Activated CD4-positive, alpha-beta memory T cell treated with anti-CD3 and anti-CD28 coated beads, Interleukin-2, amount 10 ng/mL, durations not matched to agents 7 days and 5 days (primary cell): ENCODE results near the gene SIRPD. TPM values are rescaled to one million over a fixed set of nuclear protein-coding genes. Genes with fewer than 3 reads are reported as not detected.
"Not testable (repeated sequence)": the region's sequence is repeated elsewhere in the genome, so short reads cannot be mapped to it uniquely, and the experiment has no call there.

Experiments used
- CTCF ChIA-PET: fragments of 350-600 bp; sonication (Branson Sonifier 250); formaldehyde crosslinking; loops from one replicate; lab custom pipeline; 2021; ENCODE audit warnings: antibody characterized with exemption, inconsistent platforms; lab: Charles Lee
- POLR2A ChIA-PET: fragments of 350-600 bp; sonication (Branson Sonifier 250); formaldehyde crosslinking; loops from one replicate; lab custom pipeline; 2021; ENCODE audit warnings: antibody characterized with exemption; lab: Charles Lee
- DNase-seq: peaks from one replicate; pipeline ENCODE4 v3.0.0-alpha.2; 2020
- H3K27ac Mint-ChIP-seq: one replicate; pipeline ENCODE4 v1.8.0; 2021; ENCODE audit warnings: mild to moderate bottlenecking, mixed read lengths
- H3K27me3 Mint-ChIP-seq: one replicate; pipeline ENCODE4 v1.8.0; 2021; ENCODE audit warnings: mixed read lengths
- H3K36me3 Mint-ChIP-seq: one replicate; pipeline ENCODE4 v1.8.0; 2021; ENCODE audit warnings: low read depth, mixed read lengths
- H3K4me1 Mint-ChIP-seq: one replicate; pipeline ENCODE4 v1.8.0; 2021; ENCODE audit warnings: mixed read lengths
- H3K4me3 Mint-ChIP-seq: one replicate; pipeline ENCODE4 v1.8.0; 2021; ENCODE audit warnings: mild to moderate bottlenecking, mixed read lengths
- H3K9me3 Mint-ChIP-seq: one replicate; pipeline ENCODE4 v1.8.0; 2021; ENCODE audit warnings: mixed read lengths
- total RNA-seq, 2 experiments: library from RNA; stranded (reverse); gene quantifications; one replicate each; pipeline ENCODE4 v1.2.3, GENCODE V29; 2021

SIRPD gene
- total RNA-seq, 2 experiments from 2014 or later = 0.15 TPM; not detected in 1

DNA sequence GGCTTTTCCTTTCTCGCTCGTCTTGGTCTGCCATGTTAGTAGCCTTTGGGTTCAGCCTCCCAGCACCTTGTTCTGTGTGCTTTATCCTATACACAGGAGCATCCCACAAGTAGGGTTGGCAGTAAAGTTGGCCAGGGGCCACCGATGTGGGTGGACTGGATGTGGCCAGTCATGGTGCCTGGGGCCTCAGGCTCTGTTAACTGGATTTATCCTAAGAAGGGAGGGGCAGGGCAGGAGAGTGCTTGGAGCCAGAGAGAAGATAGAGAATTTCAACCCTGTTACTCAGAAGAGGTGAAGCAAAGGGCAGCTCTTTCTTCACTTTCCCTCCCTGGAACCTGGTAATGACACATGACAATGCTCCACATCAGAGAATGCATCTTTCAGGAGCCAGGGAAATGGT lies 52.1 kb downstream of the SIRPD start:
- POLR2A ChIA-PET = no interaction called here
- H3K27me3 Mint-ChIP-seq = peaks cover 49% of the 10 kb centered on the region
- peaks cover 3% of the 10 kb centered on the region for H3K4me1 Mint-ChIP-seq
- no peaks in the 10 kb centered on the region for H3K9me3 Mint-ChIP-seq
- H3K27ac Mint-ChIP-seq = no peak overlapping the region
- H3K36me3 Mint-ChIP-seq = peaks cover 2% of the 10 kb centered on the region
- no peak overlapping the region for H3K4me3 Mint-ChIP-seq
- no peak for DNase-seq
- CTCF ChIA-PET = interaction anchor here (0.7 to 2.5 kb wide), 4 partner anchors 191 to 658 kb away, joined by 3 to 8 read pairs (median 5); no protein-coding TSS in a partner anchor

DNA sequence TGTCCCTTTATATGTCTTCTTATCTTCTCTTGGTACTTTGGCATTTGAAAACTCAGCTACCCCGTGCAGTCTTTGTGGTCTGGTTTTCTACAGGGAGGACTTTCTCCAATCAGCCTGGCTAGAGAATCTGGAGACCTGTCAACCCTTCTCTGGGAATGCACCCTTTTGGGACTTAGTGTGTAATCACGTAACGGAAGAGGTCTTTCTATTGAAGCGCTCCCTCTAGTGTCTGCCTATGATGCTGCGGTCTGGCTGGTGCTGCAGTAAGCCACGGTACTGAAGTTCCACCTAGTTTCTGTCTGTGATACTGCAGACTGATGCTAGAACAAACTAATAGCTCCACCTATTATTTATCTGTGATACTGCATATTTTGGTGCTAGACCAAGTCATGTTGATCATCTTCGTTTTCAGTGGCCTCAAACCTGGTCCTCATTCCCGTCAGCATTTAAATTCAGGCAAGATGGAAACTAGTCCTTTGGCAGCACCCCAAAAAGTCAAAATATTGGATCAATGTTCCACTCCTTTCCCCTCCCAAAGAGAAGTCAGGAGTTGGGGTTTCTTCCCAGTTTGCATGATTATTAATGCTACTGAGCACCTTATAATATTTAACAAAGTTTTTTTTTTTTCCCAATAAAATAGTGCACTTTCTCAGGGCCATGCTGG lies 53.8 kb downstream of the SIRPD start:
- no peaks in the 10 kb centered on the region for H3K9me3 Mint-ChIP-seq
- DNase-seq = peak; percentile 77
- H3K4me3 Mint-ChIP-seq = no peak overlapping the region
- H3K36me3 Mint-ChIP-seq = peaks cover 2% of the 10 kb centered on the region
- H3K27me3 Mint-ChIP-seq = peaks cover 58% of the 10 kb centered on the region
- CTCF ChIA-PET = interaction anchor here (0.6 to 3.1 kb wide), 42 partner anchors 8 to 1018 kb away, joined by 3 to 31 read pairs (median 4); partner anchors contain the start of gene NSFL1C
- POLR2A ChIA-PET = interaction anchor here (0.6 kb wide), 2 partner anchors 229 to 357 kb away, joined by 3 read pairs; no protein-coding TSS in a partner anchor
- H3K27ac Mint-ChIP-seq = no peak overlapping the region
- H3K4me1 Mint-ChIP-seq = peaks cover 3% of the 10 kb centered on the region

DNA sequence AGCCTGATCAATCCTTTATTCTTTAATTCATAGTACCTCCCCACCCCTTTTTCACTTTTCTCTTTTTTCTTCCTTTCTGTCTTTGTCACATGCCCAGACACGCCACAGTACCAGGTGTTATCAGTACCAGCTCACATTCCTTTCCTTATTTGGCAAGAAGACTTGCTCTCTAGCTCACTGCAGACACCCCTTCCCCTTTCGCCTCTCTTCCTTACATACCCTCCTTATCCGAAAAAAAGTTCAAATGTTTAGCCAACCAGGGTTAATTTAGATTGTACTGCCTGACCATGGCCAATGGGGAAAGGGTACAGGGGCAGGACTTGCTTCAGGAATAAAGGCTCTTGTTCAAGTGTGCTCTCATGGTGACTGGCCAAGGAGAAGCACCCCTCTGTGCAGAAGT lies 57.0 kb downstream of the SIRPD start:
- H3K9me3 Mint-ChIP-seq = no peaks in the 10 kb centered on the region
- ChIA-PET POLR2A (no interaction called here), CTCF (interaction anchor here (1.4 kb wide), 1 partner anchor 276 kb away, joined by 3 read pairs; no protein-coding TSS in a partner anchor)
- no peak for DNase-seq
- no peak overlapping the region for H3K27ac Mint-ChIP-seq
- no peak overlapping the region for H3K4me3 Mint-ChIP-seq
- peaks cover 68% of the 10 kb centered on the region for H3K27me3 Mint-ChIP-seq
- peaks cover 2% of the 10 kb centered on the region for H3K36me3 Mint-ChIP-seq
- H3K4me1 Mint-ChIP-seq = peaks cover 3% of the 10 kb centered on the region

DNA sequence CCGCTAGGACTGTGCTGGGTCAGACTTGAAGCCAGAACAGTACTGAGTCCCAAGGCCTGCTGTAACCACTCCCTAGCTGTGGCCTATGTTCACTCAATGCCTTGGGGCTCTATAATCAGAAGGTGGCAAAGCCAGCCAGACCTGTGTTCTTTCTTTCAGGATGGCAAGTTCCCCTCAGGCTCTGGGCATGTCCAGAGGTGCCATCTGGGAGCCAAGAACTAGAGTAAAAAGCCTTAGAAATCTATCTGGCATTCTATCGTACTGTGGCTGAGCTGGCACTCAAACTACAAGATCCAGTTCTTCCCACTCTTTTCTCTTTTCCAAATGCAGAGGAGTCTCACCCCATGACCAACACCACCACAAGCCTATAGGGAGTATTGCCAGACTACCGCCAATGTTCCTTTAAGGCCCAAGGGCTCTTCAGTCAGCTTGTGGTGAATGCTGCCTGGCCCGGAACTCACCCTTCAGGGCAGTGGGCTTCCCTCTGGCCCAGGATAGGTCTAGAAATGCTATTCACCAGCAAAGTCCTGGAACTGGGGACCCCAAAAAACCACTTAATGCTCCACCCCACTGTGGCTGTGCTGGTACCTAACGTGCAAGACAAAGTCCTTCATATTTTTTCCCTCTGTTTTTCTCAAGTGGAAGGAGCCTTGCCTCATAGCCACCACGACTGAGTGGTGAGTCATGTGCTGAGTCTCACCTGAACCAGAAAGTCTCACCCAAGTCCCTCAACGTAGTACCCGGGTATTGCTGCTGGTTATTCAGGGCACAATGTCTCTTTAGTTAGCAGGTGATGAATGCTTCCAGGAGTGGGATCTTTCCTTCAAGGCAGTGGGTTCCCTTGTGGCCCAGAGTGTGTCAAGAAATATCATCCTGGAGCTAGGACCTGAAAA lies 57.7 kb downstream of the SIRPD start:
- Mint-ChIP-seq H3K27me3 (peaks cover 69% of the 10 kb centered on the region), H3K4me1 (peaks cover 3% of the 10 kb centered on the region), H3K9me3 (no peaks in the 10 kb centered on the region), H3K36me3 (peaks cover 2% of the 10 kb centered on the region), H3K4me3 (no peak overlapping the region), H3K27ac (no peak overlapping the region)
- ChIA-PET CTCF (interaction anchor here (1.4 kb wide), 2 partner anchors 10 to 277 kb away, joined by 3 to 4 read pairs; no protein-coding TSS in a partner anchor), POLR2A (no interaction called here)
- DNase-seq = no peak

DNA sequence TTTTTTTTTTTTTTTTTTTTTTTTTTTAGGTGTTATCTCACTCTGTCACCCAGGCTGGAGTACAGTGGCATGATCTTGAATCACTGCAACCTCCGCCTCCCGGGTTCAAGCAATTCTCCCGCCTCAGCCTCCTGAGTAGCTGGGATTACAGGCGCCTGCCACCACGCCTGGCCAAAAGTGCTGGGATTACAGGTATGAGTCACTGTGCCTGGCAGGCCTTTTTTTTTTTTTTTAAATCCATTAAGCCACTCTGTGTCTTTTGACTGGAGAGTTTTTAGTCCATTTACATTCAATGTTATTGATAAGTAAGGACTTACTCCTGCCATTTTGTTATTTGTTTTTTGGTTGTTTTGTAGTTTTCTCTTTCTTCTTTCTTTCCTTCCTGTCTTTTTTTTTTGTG lies 60.1 kb downstream of the SIRPD start:
- POLR2A ChIA-PET, H3K4me3 Mint-ChIP-seq, H3K4me1 Mint-ChIP-seq, DNase-seq, H3K27ac Mint-ChIP-seq, H3K9me3 Mint-ChIP-seq, H3K36me3 Mint-ChIP-seq: not testable (repeated sequence)
- peaks cover 69% of the 10 kb centered on the region for H3K27me3 Mint-ChIP-seq
- CTCF ChIA-PET = interaction anchor here (1.1 kb wide), 1 partner anchor 280 kb away, joined by 4 read pairs; no protein-coding TSS in a partner anchor

DNA sequence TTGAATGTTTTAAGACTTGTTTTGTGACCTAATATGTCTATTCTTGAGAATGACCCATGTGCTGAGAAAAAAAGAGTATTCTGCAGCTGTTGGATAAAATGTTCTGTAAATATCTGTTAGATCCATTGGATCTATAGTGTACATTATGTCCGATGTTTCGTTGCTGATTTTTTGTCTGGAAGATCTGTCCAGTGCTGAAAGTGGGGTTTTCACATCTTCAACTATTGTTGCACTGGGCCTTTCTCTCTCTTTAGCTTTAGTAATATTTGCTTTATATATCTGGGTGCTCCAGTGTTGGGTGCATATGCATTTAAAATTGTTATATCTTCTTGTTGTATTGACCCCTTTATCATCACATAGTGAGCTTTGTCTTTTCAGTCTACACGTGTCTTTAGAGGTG lies 60.6 kb downstream of the SIRPD start:
- Mint-ChIP-seq H3K36me3 (no peaks in the 10 kb centered on the region), H3K4me1 (no peaks in the 10 kb centered on the region), H3K4me3 (no peak overlapping the region), H3K27ac (no peak overlapping the region), H3K27me3 (peaks cover 66% of the 10 kb centered on the region), H3K9me3 (no peaks in the 10 kb centered on the region)
- CTCF ChIA-PET = interaction anchor here (1.1 kb wide), 1 partner anchor 280 kb away, joined by 4 read pairs; no protein-coding TSS in a partner anchor
- no peak for DNase-seq
- POLR2A ChIA-PET = no interaction called here

DNA sequence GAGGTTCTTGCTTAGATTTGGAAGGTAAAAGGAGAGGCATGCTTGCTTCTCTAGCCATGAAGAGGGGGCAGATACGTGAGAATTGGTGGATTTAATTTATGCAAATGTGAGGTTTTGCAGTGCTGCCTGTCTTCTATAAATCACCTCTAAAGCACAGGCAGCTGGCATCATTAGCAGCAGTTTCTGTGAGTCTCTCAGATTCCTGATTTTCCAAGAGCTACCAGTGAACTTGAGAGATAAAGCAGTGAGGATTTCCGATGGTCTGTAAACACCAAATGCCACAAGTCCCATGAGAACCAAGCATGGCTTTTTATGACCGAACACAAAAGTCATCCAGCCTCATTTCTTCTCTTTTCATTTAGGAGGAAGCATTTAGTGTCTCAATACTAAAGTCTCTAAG lies 63.1 kb downstream of the SIRPD start:
- ChIA-PET POLR2A (no interaction called here), CTCF (interaction anchor here (1.8 kb wide), 1 partner anchor 9 kb away, joined by 7 read pairs; no protein-coding TSS in a partner anchor)
- H3K27me3 Mint-ChIP-seq = peaks cover 56% of the 10 kb centered on the region
- no peaks in the 10 kb centered on the region for H3K9me3 Mint-ChIP-seq
- DNase-seq = no peak
- H3K4me1 Mint-ChIP-seq = no peaks in the 10 kb centered on the region
- no peaks in the 10 kb centered on the region for H3K36me3 Mint-ChIP-seq
- no peak overlapping the region for H3K4me3 Mint-ChIP-seq
- no peak overlapping the region for H3K27ac Mint-ChIP-seq

DNA sequence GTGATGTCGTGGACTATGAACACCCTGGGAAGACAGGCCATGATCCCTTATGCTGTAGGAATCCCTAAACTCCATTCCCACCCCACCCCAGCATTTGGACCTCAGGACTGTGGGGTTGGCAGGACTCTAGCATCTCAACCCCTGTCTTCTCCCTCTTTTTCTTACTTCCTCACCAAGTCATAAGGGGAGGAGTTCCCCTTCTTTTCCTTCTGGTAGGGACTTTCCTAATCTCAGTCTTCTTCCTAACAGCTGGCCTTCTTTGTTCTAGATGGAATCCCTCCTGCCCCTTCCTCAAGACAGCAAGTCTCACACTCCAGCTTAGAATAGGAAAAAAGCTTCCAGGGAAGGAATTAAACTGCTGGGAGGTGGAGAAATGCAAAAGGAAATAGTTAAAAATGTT lies 64.0 kb downstream of the SIRPD start:
- Mint-ChIP-seq H3K4me1 (no peaks in the 10 kb centered on the region), H3K27ac (no peak overlapping the region), H3K36me3 (no peaks in the 10 kb centered on the region), H3K4me3 (no peak overlapping the region), H3K27me3 (peaks cover 57% of the 10 kb centered on the region), H3K9me3 (no peaks in the 10 kb centered on the region)
- DNase-seq = no peak
- ChIA-PET CTCF (interaction anchor here (1.8 kb wide), 1 partner anchor 10 kb away, joined by 7 read pairs; no protein-coding TSS in a partner anchor), POLR2A (no interaction called here)

DNA sequence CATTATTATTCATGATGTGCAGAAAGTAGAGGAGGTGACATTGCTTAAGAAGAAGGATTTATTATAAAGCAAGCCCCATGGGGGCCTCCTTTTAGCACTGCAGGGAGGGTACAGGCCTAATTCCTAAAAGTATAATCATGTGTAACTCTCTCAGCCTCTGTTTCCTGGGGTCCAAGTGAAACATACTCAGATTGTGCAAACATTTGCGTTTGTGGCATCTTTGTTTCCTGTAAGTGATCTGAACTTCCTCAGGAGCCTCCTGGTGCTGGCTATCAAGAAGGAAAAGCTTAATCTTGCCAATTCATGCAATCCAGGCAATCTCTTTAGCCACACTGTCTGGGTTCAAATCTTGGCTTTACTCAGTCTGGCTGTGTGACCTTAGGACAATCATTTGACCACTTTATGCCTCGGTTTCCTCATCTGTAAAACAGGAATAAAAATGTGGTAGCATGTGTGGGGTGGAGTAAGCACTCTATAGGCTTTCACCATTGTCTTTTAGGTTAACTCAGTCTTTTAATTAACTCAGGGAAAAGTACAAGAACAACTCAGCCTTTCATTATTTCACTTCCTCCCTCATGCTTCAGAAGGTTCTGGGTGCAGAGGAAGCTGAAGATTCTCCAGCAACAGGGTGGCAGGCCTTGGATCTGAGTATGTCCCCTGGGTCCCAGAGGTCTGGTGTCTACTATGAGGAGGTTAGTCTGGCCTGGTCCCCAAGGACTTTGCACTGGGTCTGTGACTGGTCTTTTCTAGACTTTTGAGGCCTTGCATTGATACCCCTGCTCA lies 65.5 kb downstream of the SIRPD start:
- ChIA-PET POLR2A (no interaction called here), CTCF (interaction anchor here (1.5 kb wide), 1 partner anchor 12 kb away, joined by 6 read pairs; no protein-coding TSS in a partner anchor)
- H3K4me1 Mint-ChIP-seq = no peaks in the 10 kb centered on the region

DNA sequence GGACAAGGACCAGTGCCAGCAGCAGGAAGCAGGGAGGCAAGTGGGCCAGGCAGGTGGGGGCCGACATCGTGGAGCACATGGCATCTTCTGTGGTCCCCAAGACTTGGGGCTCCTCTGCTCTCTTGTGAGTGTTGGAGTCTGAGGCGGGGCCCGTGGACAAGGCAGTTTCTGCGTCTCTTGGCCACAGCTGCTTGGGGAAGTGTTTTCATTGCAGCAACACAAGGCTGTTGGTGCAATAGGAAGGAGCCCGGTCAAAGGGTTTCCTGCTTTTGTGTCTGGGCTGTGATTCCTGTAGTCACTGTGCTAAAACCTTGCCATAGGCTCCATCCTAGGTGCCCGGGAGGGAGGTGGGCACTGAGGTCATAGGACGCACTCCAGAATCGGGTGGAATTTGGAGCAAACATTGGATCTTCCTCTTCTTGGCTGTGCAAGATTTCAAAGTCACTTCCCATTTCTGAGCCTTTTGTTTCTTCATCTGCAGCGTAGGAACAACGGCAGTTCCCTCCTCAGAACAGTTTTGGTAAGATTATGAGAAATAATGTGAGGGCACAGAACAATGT lies 66.1 kb downstream of the SIRPD start, which contains the start of gene SIRPB2:
Gene SIRPB2, minus strand, starts transcription at position 140 of the 560 bp plus-strand sequence. Its CDS starts 61 bp downstream, at position 79.
- ChIA-PET POLR2A (no interaction called here), CTCF (no interaction called here)
- Mint-ChIP-seq H3K4me3 (no peak within 1 kb of the TSS), H3K9me3 (no peaks in the 10 kb centered on the region), H3K27ac (no peak within 1 kb of the TSS), H3K4me1 (no peaks in the 10 kb centered on the region), H3K27me3 (peaks cover 54% of the 10 kb centered on the region), H3K36me3 (no peaks in the 10 kb centered on the region)
- DNase-seq = no peak

More for the DNA sequence above, 65.5 kb downstream of the SIRPD start:
- H3K36me3 Mint-ChIP-seq = no peaks in the 10 kb centered on the region
- peaks cover 57% of the 10 kb centered on the region for H3K27me3 Mint-ChIP-seq
- H3K9me3 Mint-ChIP-seq = no peaks in the 10 kb centered on the region
- H3K27ac Mint-ChIP-seq = no peak overlapping the region
- H3K4me3 Mint-ChIP-seq = no peak overlapping the region
- no peak for DNase-seq

DNA sequence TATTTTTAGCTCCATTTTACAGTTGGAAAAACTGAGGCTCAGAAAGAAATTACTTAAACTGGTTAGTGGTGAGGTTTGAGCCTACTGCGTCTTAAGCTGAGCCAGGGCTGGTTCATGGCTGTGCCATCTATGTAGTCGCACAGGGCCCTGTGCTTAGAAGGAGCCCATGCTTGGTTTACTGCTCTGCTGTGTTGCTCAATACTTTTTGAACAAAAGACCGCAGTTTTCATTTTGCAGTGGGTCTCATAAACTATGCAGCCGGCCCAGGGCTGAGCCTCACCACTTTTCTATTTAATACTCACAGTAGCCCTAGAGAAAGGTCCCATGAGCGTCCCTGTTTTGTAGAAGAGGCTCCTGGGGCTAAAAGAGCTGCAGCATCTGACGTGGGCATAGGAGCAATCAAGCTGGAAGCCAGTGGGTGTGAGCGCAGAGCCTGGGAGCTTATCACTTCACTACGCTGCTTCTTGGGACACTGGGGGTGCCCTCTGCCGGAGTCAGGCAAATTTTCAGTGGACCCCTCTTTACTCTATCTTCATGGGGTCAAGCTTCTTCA lies 66.8 kb downstream of the SIRPD start:
- Mint-ChIP-seq H3K4me1 (no peaks in the 10 kb centered on the region), H3K27me3 (peaks cover 51% of the 10 kb centered on the region)

More for the DNA sequence above, 66.8 kb downstream of the SIRPD start:
- Mint-ChIP-seq H3K4me3 (no peak overlapping the region), H3K27ac (no peak overlapping the region), H3K9me3 (no peaks in the 10 kb centered on the region), H3K36me3 (no peaks in the 10 kb centered on the region)
- DNase-seq = no peak
- ChIA-PET POLR2A (no interaction called here), CTCF (no interaction called here)
